HG02610 (cell line): ENCODE results near the gene ADAP2.
"Not testable (repeated sequence)": the region's sequence is repeated elsewhere in the genome, so short reads cannot be mapped to it uniquely, and the experiment has no call there.

Experiments used
- ATAC-seq: cut with Tn5 transposase; IDR thresholded peaks from one replicate; pipeline ENCODE4 v1.9.1; 2021; ENCODE audit warnings: mild to moderate bottlenecking, moderate library complexity; ENCODE audit not compliant: unreplicated experiment

Gene ADAP2

GRCh38 chr17:30929081-30929633 lies 7.4 kb downstream of the ADAP2 start:
- no peak for ATAC-seq

DNA sequence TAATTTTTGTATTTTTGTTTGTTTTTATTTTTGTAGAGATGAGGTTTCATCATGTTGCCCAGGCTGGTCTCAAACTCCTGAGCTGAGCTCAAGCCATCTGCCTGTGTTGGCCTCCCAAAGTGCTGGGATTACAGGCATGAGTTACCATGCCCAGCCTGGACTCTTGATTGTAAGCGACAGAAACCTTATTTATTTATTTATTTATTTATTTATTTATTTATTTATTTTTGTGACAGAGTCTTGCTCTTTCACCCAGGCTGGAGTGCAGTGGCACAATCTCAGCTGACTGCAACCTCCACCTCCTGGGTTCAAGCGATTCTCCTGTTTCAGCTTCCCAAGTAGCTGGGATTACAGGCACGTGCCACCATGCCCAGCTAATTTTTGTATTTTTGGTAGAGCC lies 8.1 kb downstream of the ADAP2 start:
- ATAC-seq: not testable (repeated sequence)

- no peak for ATAC-seq
Observed at GRCh38 chr17:30930495-30930894, 8.8 kb downstream of the ADAP2 start.

DNA sequence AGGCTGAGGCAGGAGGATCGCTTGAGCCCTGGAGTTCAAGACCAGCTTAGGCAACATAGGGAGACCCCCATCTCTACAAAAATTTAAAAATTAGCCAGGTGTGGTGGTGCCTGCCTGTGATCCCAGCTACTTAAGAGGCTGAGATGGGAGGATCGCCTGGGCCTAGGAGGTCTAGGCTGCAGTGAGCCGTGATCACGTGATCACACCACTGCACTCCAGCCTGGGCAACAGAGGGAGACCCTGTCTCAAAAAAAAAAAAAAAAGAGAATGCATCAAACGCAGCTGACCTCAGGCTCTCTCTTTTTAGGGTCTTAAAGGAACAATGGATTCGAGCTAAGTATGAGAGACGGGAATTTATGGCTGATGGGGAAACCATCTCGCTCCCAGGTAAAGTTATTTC lies 9.8 kb downstream of the ADAP2 start:
- not testable (repeated sequence) for ATAC-seq

DNA sequence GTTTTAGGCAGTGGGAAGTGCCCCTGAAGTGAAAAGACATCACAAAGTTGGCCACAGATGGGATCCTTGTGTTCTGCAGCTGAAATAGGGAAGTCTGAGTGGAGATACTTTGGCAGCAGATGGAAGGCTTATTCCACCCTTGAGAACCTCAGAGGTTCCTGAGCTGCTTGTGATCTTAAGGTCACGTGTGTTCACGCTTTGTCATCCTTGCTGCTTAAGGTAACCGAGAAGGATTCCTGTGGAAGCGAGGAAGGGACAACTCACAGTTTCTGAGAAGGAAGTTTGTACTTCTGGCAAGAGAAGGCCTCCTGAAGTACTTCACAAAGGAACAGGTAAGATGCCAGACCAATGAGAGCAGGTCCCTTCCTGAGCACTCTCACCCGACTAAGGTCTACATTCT lies 12.2 kb downstream of the ADAP2 start:
- ATAC-seq: no peak

- ATAC-seq: no peak
Observed at GRCh38 chr17:30939051-30939689, 17.4 kb downstream of the ADAP2 start.

DNA sequence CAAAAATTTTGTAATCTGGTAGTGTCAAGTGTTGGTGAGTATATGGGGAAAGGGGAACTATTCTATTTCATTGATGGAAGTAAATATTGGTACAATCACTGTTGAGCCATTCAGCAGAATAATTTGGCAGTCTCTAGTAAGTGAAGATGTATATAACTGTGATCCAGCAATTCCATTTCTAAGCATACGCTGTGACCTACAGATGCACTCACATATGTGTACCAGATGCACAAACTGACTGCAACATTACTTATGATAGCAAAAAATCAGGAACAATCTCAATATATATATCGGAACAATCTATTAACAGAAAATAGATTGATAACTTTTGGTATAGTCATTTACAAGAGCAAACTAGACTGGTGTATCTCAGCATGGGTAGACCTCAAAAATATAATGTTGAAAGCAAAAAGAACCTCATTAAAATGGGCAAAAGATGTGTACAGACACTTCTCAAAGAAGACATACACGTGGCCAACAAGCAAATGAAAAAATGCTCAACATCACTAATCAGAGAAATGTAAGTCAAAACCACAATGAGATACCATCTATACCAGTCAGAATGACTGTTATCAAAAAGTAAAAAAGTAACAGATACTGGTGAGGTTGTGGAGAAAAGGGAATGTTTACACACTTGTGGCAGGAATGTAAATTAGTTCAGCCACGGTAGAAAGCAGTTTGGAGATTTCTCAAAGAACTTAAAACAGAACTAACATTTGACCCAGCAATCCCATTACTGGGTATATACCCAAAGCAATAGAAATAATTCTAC lies 20.7 kb downstream of the ADAP2 start:
- no peak for ATAC-seq

- ATAC-seq: no peak
Observed at GRCh38 chr17:30947796-30948195, 26.1 kb downstream of the ADAP2 start.

DNA sequence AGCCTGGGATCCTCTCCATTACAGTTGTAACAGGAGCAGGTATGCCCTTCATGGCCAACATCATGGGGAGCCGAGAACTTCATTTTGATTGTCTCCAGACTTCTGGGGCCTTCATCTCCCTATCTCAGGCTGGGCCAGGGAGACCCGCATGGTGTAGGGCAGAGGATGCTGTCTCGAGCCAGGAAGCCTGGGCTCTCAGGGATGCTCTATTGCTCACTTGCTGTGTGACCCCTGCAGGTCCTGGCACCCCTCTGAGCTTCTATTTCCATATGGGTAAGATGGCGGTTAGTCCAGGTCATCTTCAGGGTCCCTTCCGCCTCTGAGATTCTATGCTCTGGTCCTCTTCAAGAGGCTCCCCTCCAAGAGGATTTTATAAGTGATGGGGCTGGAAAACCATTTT lies 28.4 kb downstream of the ADAP2 start:
- no peak for ATAC-seq

- ATAC-seq: no peak
Observed at GRCh38 chr17:30950669-30951399, 29.1 kb downstream of the ADAP2 start.

GRCh38 chr17:30952638-30953393 lies 31.1 kb downstream of the ADAP2 start:
- ATAC-seq: no peak

DNA sequence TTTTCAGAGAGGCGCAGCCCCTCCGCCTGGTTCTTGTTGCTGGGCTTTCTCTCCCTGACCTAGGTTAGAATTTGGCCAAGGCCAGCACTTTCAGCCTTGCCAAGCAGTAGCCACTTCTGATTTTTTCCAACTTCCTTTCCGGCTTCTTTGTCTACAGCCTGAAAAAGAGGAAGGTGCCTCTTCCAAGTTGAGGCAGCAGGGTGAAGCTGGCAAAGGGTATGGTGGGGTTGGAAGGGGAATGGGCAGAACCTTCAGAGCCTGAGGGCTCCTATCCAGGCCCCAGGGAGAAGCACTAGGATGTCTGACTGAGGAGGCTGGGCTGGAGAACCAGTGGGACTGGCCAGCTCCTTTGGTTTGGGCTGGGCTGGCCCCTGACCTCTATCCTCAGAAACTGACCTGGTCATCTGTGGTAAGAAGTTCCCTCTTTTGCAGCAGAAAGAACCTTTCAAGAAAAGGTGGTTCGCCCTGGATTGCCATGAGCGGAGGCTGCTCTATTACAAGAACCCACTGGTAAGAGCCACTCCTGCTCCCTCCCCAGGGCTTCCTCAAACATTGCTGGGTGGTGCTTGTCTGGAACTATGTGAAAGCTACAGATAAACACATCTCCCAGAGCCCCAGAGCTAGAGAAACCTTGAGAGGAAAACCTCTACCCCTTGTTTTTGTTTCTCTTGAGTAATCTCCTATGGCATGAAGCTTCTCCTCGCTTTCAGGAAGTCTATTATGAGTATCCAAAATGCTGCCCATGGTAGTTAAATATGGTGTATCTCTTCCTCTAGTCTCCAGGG lies 32.5 kb downstream of the ADAP2 start:
- ATAC-seq: no peak

GRCh38 chr17:30956764-30957374 lies 35.1 kb downstream of the ADAP2 start:
- ATAC-seq: no peak

DNA sequence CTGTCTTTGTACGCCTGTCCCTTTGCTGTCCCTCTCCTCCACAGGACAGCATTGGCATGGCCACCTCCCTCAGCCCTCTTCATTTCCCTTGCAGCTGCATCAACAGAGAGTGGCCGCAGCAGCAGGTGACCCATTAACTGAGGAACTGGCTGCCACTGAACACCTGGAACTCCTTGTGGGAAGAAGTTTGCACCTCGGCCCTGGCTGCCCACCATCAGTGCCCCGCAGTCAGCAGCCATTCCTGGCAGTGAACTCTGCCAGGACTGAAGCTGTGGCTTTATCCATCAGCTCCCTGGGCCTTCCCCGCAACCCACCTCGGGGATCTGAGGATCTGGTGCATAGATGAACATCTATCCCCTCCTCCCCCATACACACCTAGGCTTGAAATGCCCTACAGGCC lies 36.0 kb downstream of the ADAP2 start:
- no peak for ATAC-seq

- no peak for ATAC-seq
Observed at GRCh38 chr17:30958187-30958586, 36.4 kb downstream of the ADAP2 start.

- ATAC-seq: peak; percentile 68
Observed at GRCh38 chr17:30961209-30962188, 39.8 kb downstream of the ADAP2 start.

GRCh38 chr17:30964312-30964711 lies 42.6 kb downstream of the ADAP2 start:
- ATAC-seq: not testable (repeated sequence)

DNA sequence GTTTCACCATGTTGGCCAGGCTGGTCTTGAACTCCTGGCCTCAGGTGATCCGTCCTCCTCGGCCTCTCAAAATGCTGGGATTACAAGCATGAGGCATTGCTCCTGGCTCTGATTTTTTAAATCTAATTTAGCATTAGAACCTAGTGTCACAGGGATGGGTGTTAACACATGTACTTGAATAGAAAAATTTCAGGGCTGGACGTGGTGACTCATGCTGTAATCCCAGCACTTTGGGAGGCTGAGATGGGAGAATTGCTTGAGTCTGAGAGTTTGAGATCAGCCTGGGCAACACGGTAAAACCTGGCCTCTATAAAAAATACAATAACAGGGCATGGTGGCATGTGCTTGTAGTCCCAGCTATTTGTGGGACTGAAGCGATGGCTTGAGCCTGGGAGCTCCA lies 43.1 kb downstream of the ADAP2 start:
- ATAC-seq: no peak
